IPS-18c (cell line): ENCODE measurements around the gene SLC4A8.

Experiments used
- H3K4me3 ChIP-seq: 2 replicates; pipeline ENCODE4 v1.7.0; 2013; ENCODE audit warnings: low read depth, mild to moderate bottlenecking, low read length, moderate library complexity; ENCODE audit not compliant: insufficient read depth
- H3K9me3 ChIP-seq: one replicate; pipeline ENCODE4 v1.6.1; 2013; ENCODE audit warnings: mild to moderate bottlenecking, low read length, moderate library complexity; ENCODE audit not compliant: control insufficient read depth, insufficient read depth

The SLC4A8 gene

DNA sequence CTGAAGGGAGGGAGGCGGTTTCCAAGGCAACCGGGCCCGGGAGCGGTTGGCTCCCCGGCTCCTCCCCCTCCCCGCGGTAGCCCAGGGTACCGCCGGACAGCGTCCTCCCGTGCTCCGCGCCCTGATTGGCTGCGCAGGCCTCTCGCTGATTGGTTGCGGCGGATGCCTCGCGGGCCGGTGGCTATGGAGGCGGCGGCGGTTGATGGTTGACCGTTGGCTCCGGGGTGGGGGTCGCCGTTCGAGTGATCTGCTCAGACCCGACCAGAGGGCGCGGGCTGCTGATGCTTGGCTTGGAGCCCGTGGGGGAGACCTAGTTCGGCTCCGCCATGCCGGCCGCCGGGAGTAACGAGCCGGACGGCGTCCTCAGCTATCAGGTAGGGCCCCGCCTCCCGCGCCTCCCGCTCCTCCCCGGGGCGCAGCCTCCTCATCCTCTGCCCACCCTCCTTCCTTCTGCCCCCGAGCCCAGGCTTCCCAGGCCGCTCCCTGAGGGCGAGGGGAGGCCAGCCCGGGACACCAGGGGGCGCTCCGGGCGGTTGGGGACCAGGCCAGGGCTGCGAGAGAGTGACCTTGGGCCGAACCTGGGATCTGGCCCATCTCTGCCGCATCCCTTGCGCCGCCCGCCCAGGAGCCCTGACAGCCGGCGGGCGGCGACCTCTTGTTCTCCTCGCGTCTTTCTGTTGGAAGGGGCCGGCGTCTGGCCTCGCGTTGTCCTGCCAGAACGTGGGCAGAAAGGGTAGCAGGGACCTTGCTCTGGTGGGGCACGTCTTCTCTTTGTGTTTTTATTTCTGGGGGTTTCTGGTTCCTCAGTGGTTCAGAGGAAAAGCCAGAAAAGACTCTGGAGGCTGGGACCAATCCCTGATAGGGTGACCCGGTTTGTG lies at the start of gene SLC4A8:
Gene SLC4A8, plus strand, starts transcription at position 170 of the 878 bp plus-strand sequence. Its CDS starts 157 bp downstream, at position 327.
- H3K9me3 ChIP-seq, result no peaks in the 10 kb centered on the region
- H3K4me3 ChIP-seq, result peak within 1 kb of the TSS; percentile 92

GRCh38 chr12:51374856-51375255 lies 49.8 kb upstream of the SLC4A8 start:
- no peak overlapping the region for H3K4me3 ChIP-seq
- no peaks in the 10 kb centered on the region for H3K9me3 ChIP-seq

DNA sequence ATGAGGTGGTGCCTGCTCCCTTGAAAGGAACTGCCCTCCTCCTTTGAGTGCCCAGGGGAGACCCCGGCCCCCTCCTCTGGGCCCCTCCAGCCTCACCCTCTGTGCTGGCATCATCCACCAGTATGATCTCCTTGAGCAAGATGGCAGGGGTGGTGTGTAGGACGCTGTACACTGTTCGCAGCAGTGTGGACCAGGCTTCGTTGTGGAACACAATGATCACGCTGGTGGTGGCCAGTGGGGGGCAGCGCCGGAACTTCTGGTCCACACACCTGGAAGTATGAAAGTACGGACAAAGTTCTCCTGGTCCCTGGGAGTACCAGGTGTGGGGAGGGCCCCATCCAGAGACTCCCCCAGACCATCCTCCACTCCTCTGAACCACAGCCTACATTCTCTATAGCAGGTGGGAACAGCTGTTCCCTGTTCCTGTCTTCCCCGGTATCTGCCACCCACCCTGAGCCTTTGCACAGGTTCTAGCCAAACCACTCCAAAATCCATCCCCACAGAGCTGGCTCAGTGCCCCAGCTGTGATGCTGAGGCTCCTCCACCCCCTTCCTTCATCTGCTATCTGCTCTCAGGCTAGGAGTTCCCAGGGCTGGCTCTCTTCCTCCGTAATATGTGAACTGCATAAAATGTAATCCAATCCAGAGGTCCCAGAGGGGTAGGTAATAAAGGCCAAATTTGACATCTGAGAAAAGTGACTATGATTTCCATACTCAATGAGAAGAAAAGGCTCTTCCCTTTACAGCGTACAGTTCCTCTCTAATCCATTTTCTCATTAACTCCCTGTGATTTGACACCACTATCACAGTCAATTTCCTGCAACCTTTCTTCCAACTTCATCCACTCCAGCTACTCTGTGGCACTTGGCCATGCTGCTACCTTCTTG lies 47.3 kb upstream of the SLC4A8 start:
- H3K9me3 ChIP-seq, result no peaks in the 10 kb centered on the region
- no peak overlapping the region for H3K4me3 ChIP-seq

- H3K9me3 ChIP-seq, result no peaks in the 10 kb centered on the region
- H3K4me3 ChIP-seq, result no peak overlapping the region
Observed at GRCh38 chr12:51378749-51379148, 45.9 kb upstream of the SLC4A8 start.

GRCh38 chr12:51379571-51379970 lies 45.1 kb upstream of the SLC4A8 start:
- H3K9me3 ChIP-seq, result no peaks in the 10 kb centered on the region
- no peak overlapping the region for H3K4me3 ChIP-seq

- H3K9me3 ChIP-seq, result no peaks in the 10 kb centered on the region
- H3K4me3 ChIP-seq, result no peak overlapping the region
Observed at GRCh38 chr12:51381226-51382079, 43.2 kb upstream of the SLC4A8 start.

GRCh38 chr12:51382173-51382572 lies 42.5 kb upstream of the SLC4A8 start:
- H3K4me3 ChIP-seq, result no peak overlapping the region

GRCh38 chr12:51383269-51383905 lies 41.2 kb upstream of the SLC4A8 start:
- Histone ChIP-seq H3K9me3 (no peaks in the 10 kb centered on the region), H3K4me3 (no peak overlapping the region)

More at GRCh38 chr12:51382173-51382572, 42.5 kb upstream of the SLC4A8 start:
- H3K9me3 ChIP-seq, result no peaks in the 10 kb centered on the region

- H3K4me3 ChIP-seq, result no peak overlapping the region
- no peaks in the 10 kb centered on the region for H3K9me3 ChIP-seq
Observed at GRCh38 chr12:51386351-51386750, 38.3 kb upstream of the SLC4A8 start.

- H3K4me3 ChIP-seq, result no peak overlapping the region
- no peaks in the 10 kb centered on the region for H3K9me3 ChIP-seq
Observed at GRCh38 chr12:51388069-51388799, 36.4 kb upstream of the SLC4A8 start.

GRCh38 chr12:51388846-51389245 lies 35.8 kb upstream of the SLC4A8 start:
- H3K4me3 ChIP-seq, result no peak overlapping the region
- no peaks in the 10 kb centered on the region for H3K9me3 ChIP-seq

GRCh38 chr12:51389302-51389999 lies 35.2 kb upstream of the SLC4A8 start:
- Histone ChIP-seq H3K9me3 (no peaks in the 10 kb centered on the region), H3K4me3 (no peak overlapping the region)

DNA sequence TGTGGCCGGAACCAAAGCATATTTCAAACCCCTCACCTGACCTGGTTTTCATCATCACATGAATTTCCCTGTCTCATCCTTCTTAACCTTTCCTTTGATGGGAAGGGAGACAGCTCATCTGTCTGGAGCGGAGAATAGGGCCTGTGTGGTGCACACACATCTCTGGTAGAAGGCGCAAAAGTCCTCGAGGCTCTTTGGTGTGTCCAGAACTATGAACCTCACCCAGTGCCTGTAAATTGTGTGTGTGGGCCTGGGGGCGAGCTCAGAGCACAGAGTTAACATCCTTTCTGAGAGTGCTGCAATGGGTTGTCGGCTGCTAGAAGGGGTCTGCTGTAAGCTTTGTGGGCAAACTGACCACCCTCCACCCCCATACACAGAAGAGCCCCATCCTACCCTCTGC lies 34.2 kb upstream of the SLC4A8 start:
- peak overlapping the region; percentile 87 for H3K4me3 ChIP-seq
- H3K9me3 ChIP-seq, result no peaks in the 10 kb centered on the region

DNA sequence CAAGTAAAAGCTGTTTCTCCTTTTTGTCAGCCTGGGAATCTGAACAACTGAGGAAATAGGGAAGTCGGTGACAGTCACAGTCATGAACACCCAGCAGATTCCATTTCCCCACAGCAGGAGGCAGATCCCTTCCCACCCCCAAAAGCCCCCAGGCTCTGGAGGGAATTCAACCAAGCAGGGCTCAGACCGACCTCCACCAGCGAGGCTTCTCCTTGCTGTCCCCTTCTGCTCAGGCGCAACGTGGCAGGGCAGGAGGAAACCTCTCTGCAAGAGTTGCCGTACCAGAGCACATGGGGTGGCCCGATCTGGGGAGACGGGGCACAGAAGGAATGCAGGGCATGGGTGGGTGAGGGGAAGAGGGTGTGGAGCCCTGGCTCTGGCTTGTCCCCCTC lies 33.7 kb upstream of the SLC4A8 start:
- no peaks in the 10 kb centered on the region for H3K9me3 ChIP-seq
- H3K4me3 ChIP-seq, result peak overlapping the region; percentile 87

GRCh38 chr12:51391283-51392123 lies 33.1 kb upstream of the SLC4A8 start, which contains the start of gene GALNT6:
Gene GALNT6, minus strand, starts transcription at chr12:51391406. Its CDS starts 11,625 bp downstream, at chr12:51379781.
- peak within 1 kb of the TSS; percentile 87 for H3K4me3 ChIP-seq
- H3K9me3 ChIP-seq, result no peaks in the 10 kb centered on the region
